Body of pancreas (tissue), 4 donors: ENCODE results near the gene ATOH8. TPM values are rescaled to one million over a fixed set of nuclear protein-coding genes. Genes with fewer than 3 reads are reported as not detected.
A peak's percentile ranks its signal among the peaks of the same experiment; 100 is the strongest.

ENCODE experiments used
- ATAC-seq: fragments of 150-250 bp; one replicate; pipeline ENCODE4 v1.9.1; 2016
- DNase-seq, 4 donors: peaks; one replicate each; pipeline ENCODE4 v3.0.0-alpha.2; 2019
- H3K27ac ChIP-seq, 4 donors: fragments of 200-600 bp; sonication (generic); 1 replicate in 3 of 4; 2 replicates in 1 of 4; pipeline versions ENCODE4 v1.5.1 to v1.6.1; 2016 to 2019; ENCODE audit warnings: mild to moderate bottlenecking in 1 of 4, mixed read lengths in 1 of 4, moderate library complexity in 1 of 4
- H3K27me3 ChIP-seq, 2 donors: fragments of 200-600 bp; sonication (generic); one replicate each; pipeline ENCODE4 v1.6.0; 2016; ENCODE audit warnings: mild to moderate bottlenecking in 1 of 2
- H3K36me3 ChIP-seq, 2 donors: fragments of 200-600 bp; sonication (generic); replicated peaks in 1 of 2; 2 replicates each; pipeline ENCODE4 v1.5.1; 2016; ENCODE audit warnings: low read depth in 2 of 2; ENCODE audit not compliant: insufficient read depth in 1 of 2
- H3K4me1 ChIP-seq: fragments of 200-600 bp; sonication (generic); one replicate; pipeline ENCODE4 v1.6.0; 2016
- H3K4me3 ChIP-seq, 2 donors: fragments of 200-600 bp; sonication (generic); 1 replicate in 1 of 2; 2 replicates in 1 of 2; pipeline ENCODE4 v1.5.1; 2016 to 2019
- H3K9me3 ChIP-seq, 3 donors: fragments of 200-600 bp; sonication (generic); 1 replicate in 2 of 3; 2 replicates in 1 of 3; pipeline ENCODE4 v1.5.1; 2016
- CTCF ChIP-seq, 7 experiments: fragments of 450-650 bp in 4 of 7; fragments of 200-600 bp in 3 of 7; sonication (generic) in 3 of 7; IDR thresholded peaks; one replicate each; pipeline ENCODE4 v1.5.1; 2016 to 2019; ENCODE audit warnings: antibody characterized with exemption in 7 of 7
- POLR2A ChIP-seq, 3 donors: fragments of 450-650 bp; IDR thresholded peaks; one replicate each; pipeline ENCODE4 v1.6.1; 2016; ENCODE audit warnings: antibody characterized with exemption in 3 of 3, mild to moderate bottlenecking in 2 of 3
- WGBS, 2 donors: methylation state at CpG; one replicate each; pipeline ENCODE4 v1.1.5; 2017; 5-methylcytosine and 5-hydroxymethylcytosine counted together
- intact Hi-C: fragments of 100-400 bp; cut with DNase I; formaldehyde crosslinking; loops from one replicate; pipeline ENCODE4 v1.15.1; 2023
- total RNA-seq, 2 donors: library from RNA; depleted of rRNA; stranded (reverse); fragments of >200 nt; gene quantifications; one replicate each; pipeline ENCODE4 v1.1.0, GENCODE V29; 2016

Gene ATOH8
- total RNA-seq, 2 donors from 2014 or later = 12.9 to 14.5 TPM

GRCh38 chr2:85736456-85737355 is 17.1 kb upstream of the ATOH8 start:
- Histone ChIP-seq H3K9me3 (no peaks in the 10 kb centered on the region), H3K4me3 (no peak overlapping the region), H3K4me1 (peaks cover 25% of the 10 kb centered on the region), H3K36me3 (no peaks in the 10 kb centered on the region), H3K27me3 (no peaks in the 10 kb centered on the region), H3K27ac (peak overlapping the region in 1 of 4 donors; percentile 57)
- no peak for ATAC-seq
- intact Hi-C loops = no loop called here
- DNase-seq = no peak
- no peak for TF ChIP-seq CTCF (IDR thresholded peaks at IDR 0.05)
- WGBS, 2 donors = 78 to 85% methylated on average over 7 of the region's 7 CpGs

GRCh38 chr2:85737481-85737880 is 16.3 kb upstream of the ATOH8 start:
- peak overlapping the region in 3 of 4 donors; percentile 9 to 62 (median 57) for H3K27ac ChIP-seq
- 51 to 60% methylated on average over 4 of the region's 4 CpGs for WGBS, 2 donors
- no peaks in the 10 kb centered on the region for H3K9me3 ChIP-seq
- no peaks in the 10 kb centered on the region for H3K27me3 ChIP-seq
- intact Hi-C loops = no loop called here
- no peak overlapping the region for H3K4me3 ChIP-seq
- TF ChIP-seq POLR2A (IDR thresholded peaks at IDR 0.05) = no peak
- no peak for TF ChIP-seq CTCF (IDR thresholded peaks at IDR 0.05)
- ATAC-seq = peak; percentile 68
- peak; percentile 65 to 77 (median 72) for DNase-seq
- no peaks in the 10 kb centered on the region for H3K36me3 ChIP-seq
- H3K4me1 ChIP-seq = peaks cover 32% of the 10 kb centered on the region

- Histone ChIP-seq H3K4me1 (peaks cover 37% of the 10 kb centered on the region), H3K36me3 (no peaks in the 10 kb centered on the region), H3K4me3 (no peak overlapping the region), H3K27ac (peak overlapping the region in 3 of 4 donors; percentile 9 to 62 (median 57)), H3K9me3 (no peaks in the 10 kb centered on the region), H3K27me3 (no peaks in the 10 kb centered on the region)
- intact Hi-C loops = no loop called here
- DNase-seq = no peak
- WGBS, 2 donors = 83 to 88% methylated on average over 4 of the region's 4 CpGs
- no peak for ATAC-seq
- TF ChIP-seq POLR2A (IDR thresholded peaks at IDR 0.05) (no peak), CTCF (IDR thresholded peaks at IDR 0.05) (no peak)
Measured at GRCh38 chr2:85737961-85738360, 15.8 kb upstream of the ATOH8 start.

- WGBS, 2 donors = 85 to 88% methylated on average over 4 of the region's 4 CpGs
- ATAC-seq = no peak
- Histone ChIP-seq H3K36me3 (no peaks in the 10 kb centered on the region), H3K27me3 (no peaks in the 10 kb centered on the region), H3K9me3 (no peaks in the 10 kb centered on the region), H3K4me3 (no peak overlapping the region), H3K27ac (peak overlapping the region in 2 of 4 donors; percentile 81 to 91), H3K4me1 (peaks cover 51% of the 10 kb centered on the region)
- intact Hi-C loops = no loop called here
- no peak for DNase-seq
- TF ChIP-seq POLR2A (IDR thresholded peaks at IDR 0.05) = no peak
Measured at GRCh38 chr2:85740193-85740592, 13.6 kb upstream of the ATOH8 start.

- ATAC-seq (no peak), DNase-seq (no peak)
- 65 to 70% methylated on average over 8 to 9 of the region's 9 CpGs for WGBS, 2 donors
- H3K27me3 ChIP-seq = no peaks in the 10 kb centered on the region
- no peak overlapping the region for H3K4me3 ChIP-seq
- no peaks in the 10 kb centered on the region for H3K36me3 ChIP-seq
- H3K27ac ChIP-seq = peak overlapping the region; percentile 76 to 91 (median 80)
- H3K4me1 ChIP-seq = peaks cover 51% of the 10 kb centered on the region
- no peaks in the 10 kb centered on the region for H3K9me3 ChIP-seq
- TF ChIP-seq POLR2A (IDR thresholded peaks at IDR 0.05) (no peak), CTCF (IDR thresholded peaks at IDR 0.05) (no peak)
- intact Hi-C loops = no loop called here
Measured at GRCh38 chr2:85741211-85741832, 12.5 kb upstream of the ATOH8 start.
